ENCODE data around the gene C7orf25.

- no peak for TF ChIP-seq ZNF274 (IDR thresholded peaks at IDR 0.05; ENCODE audit: low read depth, low read length)
- no peak for TF ChIP-seq YY1 (IDR thresholded peaks at IDR 0.05; ENCODE audit: insufficient read depth, insufficient read length)
- no peak for TF ChIP-seq SUZ12 (IDR thresholded peaks at IDR 0.05; ENCODE audit: extremely low read depth, insufficient read depth, insufficient read length)
These were observed 22.4 kb upstream of the C7orf25 start for GRCh38 chr7:42934291-42934690.
